HL-60/S4 treated with retinoic acid at 250 ng/mL for 4 days and 3 days (cell line): Measurements from ENCODE around the gene RASL10B.

ENCODE experiments used
- in situ Hi-C: fragments of 300-500 bp; cut with MboI; formaldehyde crosslinking; loops from 2 replicates; pipeline ENCODE4 v1.7.0; 2022; ENCODE audit warnings: low sequenced_read_pairs

RASL10B gene

GRCh38 chr17:35716897-35717465 is 14.5 kb upstream of the RASL10B start:
- in situ Hi-C loops = no loop called here

- in situ Hi-C loops = no loop called here
Measured at GRCh38 chr17:35717475-35717874, 14.0 kb upstream of the RASL10B start.

- in situ Hi-C loops = no loop called here
Measured at GRCh38 chr17:35723735-35724134, 7.7 kb upstream of the RASL10B start.

GRCh38 chr17:35725058-35725457 is 6.4 kb upstream of the RASL10B start:
- in situ Hi-C loops = loop anchor here (25.0 kb wide), 2 partner anchors 113 to 413 kb away; no protein-coding TSS in a partner anchor

GRCh38 chr17:35725802-35726126 is 5.7 kb upstream of the RASL10B start:
- in situ Hi-C loops = loop anchor here (25.0 kb wide), 2 partner anchors 113 to 413 kb away; no protein-coding TSS in a partner anchor

- in situ Hi-C loops = loop anchor here (25.0 kb wide), 2 partner anchors 114 to 414 kb away; no protein-coding TSS in a partner anchor
Measured at GRCh38 chr17:35726127-35726952, 5.1 kb upstream of the RASL10B start.

GRCh38 chr17:35726953-35727460 is 4.4 kb upstream of the RASL10B start:
- in situ Hi-C loops = loop anchor here (25.0 kb wide), 2 partner anchors 115 to 415 kb away; no protein-coding TSS in a partner anchor

GRCh38 chr17:35727635-35728034 is 3.8 kb upstream of the RASL10B start:
- in situ Hi-C loops = loop anchor here (25.0 kb wide), 2 partner anchors 115 to 415 kb away; no protein-coding TSS in a partner anchor

- in situ Hi-C loops = loop anchor here (25.0 kb wide), 2 partner anchors 116 to 416 kb away; no protein-coding TSS in a partner anchor
Measured at GRCh38 chr17:35728551-35728950, 2.9 kb upstream of the RASL10B start.

- in situ Hi-C loops = loop anchor here (25.0 kb wide), 2 partner anchors 117 to 417 kb away; no protein-coding TSS in a partner anchor
Measured at GRCh38 chr17:35729405-35729833, 2.0 kb upstream of the RASL10B start.

- in situ Hi-C loops = loop anchor here (25.0 kb wide), 2 partner anchors 118 to 418 kb away; no protein-coding TSS in a partner anchor
Measured at GRCh38 chr17:35730400-35731005, 936 bp upstream of the RASL10B start.

GRCh38 chr17:35731917-35732805 is 722 bp downstream of the RASL10B start:
- in situ Hi-C loops = loop anchor here (25.0 kb wide), 2 partner anchors 120 to 420 kb away; no protein-coding TSS in a partner anchor

- in situ Hi-C loops = loop anchor here (25.0 kb wide), 2 partner anchors 120 to 420 kb away; no protein-coding TSS in a partner anchor
Measured at GRCh38 chr17:35732806-35733136, 1.3 kb downstream of the RASL10B start.

- in situ Hi-C loops = loop anchor here (25.0 kb wide), 2 partner anchors 121 to 421 kb away; no protein-coding TSS in a partner anchor
Measured at GRCh38 chr17:35733366-35733765, 1.9 kb downstream of the RASL10B start.

- in situ Hi-C loops = loop anchor here (25.0 kb wide), 2 partner anchors 122 to 422 kb away; no protein-coding TSS in a partner anchor
Measured at GRCh38 chr17:35734396-35734795, 3.0 kb downstream of the RASL10B start.

- in situ Hi-C loops = loop anchor here (25.0 kb wide), 2 partner anchors 123 to 423 kb away; no protein-coding TSS in a partner anchor
Measured at GRCh38 chr17:35735036-35735805, 3.8 kb downstream of the RASL10B start.

GRCh38 chr17:35736236-35736635 is 4.8 kb downstream of the RASL10B start:
- in situ Hi-C loops = loop anchor here (25.0 kb wide), 2 partner anchors 124 to 424 kb away; no protein-coding TSS in a partner anchor

GRCh38 chr17:35738519-35739133 is 7.2 kb downstream of the RASL10B start:
- in situ Hi-C loops = loop anchor here (25.0 kb wide), 2 partner anchors 126 to 426 kb away; no protein-coding TSS in a partner anchor
